Stimulated activated CD4-positive, alpha-beta T cell treated with anti-CD3 and anti-CD28 coated beads, TNF-alpha, amount 100 ng/mL, for 4 hours (primary cell): ENCODE measurements around the gene PDP2.

ENCODE experiments used
- DNase-seq, 3 experiments: peaks; one replicate each; pipeline ENCODE4 v3.0.0-alpha.2; 2020; ENCODE audit warnings: low read depth in 3 of 3

The PDP2 gene

DNA sequence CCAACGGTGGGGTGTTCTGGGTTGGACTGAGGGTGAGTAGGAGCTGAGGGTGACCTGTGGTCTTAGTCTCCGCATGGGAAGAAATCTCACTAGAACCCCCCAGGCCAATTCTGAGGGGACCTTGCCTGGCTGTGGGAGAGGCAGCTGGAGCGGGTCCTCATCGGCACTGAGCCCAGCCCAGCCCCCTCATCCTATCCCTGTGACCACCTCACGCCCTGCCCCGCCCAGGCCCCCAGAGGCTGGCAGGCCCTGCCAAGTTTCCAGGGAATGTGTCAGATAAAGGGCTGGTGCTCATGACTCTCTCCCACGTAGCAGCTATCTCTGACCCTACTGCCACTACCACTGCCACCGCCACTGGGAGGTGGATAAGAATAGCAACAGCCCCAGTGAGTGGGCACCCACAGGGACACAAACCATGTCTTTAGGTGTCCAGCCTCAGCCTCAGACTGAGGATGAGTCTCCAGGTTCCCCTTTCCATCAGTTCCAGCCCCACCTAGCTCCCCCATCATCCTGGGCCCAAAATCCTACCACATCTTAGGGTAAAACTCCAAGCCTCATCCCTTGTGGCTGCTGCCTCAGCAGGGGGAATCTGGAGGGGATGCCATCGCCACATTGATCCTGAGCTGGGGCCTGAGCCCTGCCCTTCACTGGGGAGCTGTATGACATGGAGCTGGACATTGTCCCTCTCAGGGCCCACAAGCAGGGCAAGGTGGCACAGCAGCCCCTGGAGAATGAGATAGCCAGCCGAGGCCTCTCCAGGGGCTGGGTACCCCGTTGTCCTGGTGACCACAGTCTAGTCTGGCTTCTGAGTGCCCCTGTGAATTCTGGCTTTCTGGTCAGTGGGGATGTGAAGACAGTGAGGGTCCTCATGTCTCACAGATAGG is 23.5 kb downstream of the PDP2 start:
- DNase-seq, result no peak

DNA sequence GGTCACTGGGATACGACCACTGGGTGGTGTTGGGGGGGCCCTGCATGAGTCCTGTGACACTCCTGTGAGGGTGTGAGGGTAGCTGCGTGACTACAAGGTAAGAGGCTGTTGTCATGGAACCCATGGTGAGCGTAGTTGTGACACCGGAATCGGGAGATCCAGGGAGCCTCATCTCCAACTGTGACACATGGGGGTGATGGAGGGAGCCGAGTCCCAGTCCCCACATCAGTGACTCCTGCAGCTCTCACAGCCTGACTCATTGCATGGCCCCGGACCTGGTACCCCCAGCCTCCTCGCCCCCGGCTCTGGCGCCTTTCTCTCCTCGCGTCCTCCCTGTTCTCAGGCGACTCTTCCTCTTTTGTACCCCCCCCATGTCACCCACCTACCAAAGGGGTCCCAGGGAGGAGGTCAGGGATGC is 24.1 kb downstream of the PDP2 start:
- DNase-seq, result no peak

DNA sequence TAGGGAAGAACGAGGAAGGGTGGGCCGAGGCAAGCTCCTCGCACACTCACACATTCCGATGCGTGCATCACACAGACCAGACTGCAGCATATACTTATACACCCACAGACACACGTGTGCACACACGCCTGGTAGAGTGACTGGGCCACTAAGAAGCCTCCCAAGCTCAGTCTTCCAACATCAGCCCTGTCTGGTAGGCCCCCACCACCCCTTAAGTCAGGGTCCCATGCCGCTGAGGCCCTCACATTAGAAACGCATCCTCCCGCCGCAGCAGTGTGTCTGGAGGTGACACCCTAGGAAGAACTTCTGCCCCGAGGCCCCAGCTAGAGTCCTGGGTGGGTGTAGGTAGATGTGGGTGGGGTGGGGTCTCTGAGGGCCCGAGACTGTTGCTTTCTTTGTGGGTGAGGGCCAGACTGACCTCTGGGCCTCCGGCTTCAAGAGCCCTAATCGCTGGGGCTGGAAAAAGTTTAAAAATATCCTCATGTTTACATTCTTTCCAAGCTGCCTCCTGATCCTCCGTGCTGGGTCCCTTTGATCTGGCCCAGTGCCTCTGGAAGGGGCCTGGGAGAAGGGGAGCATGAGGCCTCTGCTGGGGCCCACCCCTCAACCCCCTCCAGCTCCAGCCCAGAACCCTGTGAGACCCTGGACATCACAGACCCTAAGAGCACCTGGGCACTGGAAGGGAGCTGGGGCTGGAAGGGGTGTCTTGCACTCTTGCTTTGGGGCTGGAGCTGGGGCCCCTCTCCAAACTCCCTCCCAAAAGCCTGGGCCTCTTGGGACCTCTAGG is 24.7 kb downstream of the PDP2 start:
- no peak for DNase-seq

DNA sequence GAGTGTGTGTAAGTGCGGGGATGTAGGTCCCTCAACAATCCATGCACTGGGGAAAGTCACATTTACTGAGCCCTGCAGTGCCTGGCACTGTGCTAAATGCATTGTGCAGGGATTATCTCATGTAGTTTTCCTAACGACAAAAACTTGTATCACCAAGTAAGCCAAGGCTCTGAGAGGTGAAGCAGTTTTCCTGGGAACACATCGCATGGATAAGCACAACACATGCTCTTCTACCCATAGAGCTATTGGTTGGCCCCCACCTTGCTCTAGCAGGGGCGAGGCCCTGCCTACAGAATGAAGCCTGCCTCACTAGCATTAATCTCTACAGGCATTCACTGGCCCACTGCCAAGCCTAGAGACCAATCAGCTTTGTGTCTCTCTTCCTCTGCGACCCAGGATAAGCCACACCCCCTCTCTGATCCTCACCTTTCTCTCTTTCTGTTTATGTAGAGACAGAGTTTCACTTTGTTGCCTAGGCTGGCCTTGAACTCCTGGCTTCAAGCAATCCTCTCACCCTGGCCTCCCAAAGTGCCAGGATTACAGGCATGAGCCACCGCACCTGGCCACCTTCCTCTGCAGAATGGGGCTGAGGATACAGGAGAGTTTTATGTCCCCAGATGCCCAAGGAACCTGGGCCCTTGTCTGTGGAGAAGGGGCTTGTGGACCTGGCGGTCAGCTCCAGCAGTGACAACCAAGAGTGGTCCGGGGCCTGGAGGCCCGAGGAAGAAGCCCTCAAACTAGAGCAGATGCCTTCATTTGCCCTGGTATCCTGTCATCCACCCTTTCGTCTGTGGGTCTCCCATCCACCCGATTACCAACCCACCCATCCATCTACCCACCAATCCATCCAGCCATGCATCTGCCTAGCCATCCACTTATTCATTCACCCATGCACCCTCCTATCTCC is 25.6 kb downstream of the PDP2 start:
- no peak for DNase-seq

DNA sequence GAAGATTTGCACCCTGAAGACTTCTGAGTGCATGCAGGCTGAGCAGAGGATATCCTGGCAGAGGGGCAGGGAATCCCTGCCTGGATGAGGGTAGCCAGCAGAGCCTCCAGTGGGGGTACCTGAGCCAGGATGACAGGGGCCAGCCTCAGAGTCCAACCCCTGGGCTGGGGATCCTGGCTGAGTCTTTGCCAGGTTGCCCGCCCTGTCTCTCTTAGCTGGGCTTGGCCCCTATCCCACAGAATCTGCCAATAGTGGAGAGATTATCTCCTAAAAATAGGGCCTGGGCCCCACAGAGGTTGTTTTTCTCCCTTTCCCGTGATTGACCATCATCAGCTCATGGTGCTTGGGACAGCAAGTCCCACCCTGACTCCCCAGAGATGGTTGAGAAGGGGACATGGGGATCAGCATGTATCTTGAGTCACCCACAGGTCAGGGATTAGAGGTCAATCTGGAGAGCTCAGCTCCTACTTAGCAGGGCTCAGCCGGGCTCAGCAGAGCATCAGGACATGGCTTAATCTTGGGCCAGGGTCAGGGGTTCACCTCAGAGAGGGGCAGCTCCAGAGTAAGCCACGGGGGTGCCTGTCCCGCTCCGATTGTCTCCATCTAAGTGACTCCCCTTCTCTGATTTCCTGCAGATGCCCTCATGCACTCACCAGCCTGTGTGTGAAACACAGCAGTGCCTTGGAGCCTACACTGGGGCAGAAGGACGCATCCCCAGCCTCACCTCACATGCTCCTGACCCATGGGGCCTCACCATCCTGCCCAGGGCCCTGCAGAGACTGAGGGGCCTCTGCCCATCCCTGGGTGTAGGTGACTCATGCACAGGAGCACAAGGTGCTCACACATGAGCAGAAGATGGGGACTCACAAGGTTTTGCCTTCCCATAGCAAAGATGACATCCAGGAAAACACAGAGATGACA is 26.9 kb downstream of the PDP2 start:
- DNase-seq, result no peak

DNA sequence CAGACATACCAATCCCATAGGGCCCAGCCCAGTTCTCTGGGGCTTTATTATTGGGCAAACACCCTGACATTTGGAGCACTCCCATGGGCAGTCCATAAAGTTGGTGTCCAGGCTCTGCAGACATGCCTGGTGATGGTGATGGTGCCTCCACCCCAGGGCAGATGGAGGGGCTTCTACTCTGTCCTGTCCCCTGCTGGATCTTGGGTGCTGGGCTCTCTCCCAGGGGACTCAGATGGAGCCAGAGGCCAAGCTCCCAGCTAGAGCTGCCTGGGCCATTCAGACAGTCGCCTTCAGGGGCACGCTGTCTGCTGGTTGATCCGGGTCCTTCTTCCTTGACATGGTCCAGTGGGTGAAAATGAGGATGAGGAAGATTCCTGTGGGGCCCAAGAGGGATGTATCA is 27.8 kb downstream of the PDP2 start:
- no peak for DNase-seq

DNA sequence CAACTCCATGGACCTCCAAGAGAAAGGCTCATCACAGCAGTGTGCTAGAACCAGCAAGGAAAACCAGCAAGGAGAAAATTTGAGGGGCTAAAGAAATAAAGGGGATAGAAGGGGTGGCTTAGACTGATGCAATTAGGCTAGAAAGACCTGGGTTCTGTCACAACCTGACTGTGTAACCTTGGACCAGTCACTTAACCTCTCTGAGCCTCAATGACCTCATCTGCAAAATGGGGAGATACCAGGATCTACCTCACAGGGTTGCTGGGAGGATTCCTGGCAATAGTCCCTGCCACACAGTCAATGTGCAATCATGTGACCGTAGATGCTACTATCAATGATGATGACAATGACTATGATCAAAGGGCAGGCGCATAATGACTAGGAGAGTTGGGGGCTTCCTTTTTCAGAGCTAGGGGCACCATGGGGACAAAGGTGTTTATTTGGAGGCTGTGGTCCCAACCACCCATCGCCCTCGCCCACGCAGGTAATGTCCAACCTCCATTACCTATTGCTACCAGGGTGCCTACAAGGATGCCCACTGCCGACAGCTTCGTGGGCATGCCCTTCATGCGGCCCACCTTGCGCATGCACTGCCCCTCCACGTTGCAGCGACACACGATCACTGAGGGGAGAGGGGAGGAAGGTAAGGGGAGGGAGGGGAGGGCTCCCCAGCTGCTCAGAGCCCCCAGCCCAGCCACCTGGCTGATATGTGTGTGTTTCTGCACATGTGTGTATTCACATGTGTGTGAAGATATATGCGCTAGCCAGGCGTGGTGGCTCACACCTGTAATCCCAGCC is 28.6 kb downstream of the PDP2 start:
- no peak for DNase-seq

DNA sequence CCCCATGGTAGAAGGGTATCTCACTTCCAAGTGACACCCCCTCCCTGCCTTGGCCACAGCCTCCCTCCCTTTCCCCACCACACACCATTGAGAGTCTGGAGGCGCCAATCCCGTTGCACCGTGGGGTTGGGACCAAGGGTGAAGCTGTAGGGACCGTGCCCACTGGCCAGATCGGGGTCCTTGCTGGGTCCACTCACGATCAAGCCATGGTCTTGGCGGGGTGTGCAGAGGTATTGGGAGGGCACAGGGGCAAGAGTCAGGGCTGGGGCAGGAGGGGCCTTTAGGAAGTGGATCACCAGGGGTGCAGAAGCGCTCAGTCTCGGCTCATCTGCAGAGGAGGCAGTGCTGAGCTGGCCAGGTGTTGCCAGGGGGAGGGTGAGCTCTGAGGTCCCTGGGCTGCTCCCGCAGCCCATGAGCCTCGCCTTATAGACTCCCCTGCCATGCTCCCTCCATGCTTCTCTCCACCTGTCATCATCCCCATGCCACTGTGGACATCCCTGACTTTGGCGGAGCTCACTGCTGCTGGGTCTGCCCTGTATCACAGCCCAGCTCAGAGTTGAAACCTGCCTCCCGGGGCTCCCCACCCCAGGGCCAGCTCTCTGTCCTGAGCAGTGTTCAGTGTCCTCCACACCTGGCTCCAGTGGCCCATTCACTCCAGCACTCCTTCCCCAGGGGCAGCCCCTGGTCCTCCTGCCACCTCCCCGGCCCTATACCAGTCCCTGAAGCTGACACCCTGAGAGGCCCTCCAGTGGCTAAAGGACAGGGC is 30.0 kb downstream of the PDP2 start:
- no peak for DNase-seq

DNA sequence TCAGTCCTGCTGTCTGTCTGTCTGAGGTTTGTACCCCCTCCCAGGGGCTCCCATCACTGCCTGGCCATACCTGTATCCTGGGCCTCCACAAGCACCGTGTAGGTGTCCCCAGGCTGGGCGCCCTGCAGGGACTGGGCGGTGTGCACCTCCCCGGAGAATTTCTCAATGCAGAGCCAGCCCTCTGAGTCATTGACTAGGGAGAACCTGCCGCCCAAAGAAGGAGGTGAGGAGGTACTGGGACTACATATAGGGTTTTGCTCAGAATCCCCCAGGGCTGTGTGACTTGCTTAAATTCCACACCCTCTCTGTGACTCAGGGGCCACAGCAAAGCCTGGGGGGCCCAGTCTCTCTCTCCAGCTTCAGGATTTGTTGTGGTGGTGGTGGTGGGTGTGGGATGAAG is 30.8 kb downstream of the PDP2 start:
- no peak for DNase-seq

DNA sequence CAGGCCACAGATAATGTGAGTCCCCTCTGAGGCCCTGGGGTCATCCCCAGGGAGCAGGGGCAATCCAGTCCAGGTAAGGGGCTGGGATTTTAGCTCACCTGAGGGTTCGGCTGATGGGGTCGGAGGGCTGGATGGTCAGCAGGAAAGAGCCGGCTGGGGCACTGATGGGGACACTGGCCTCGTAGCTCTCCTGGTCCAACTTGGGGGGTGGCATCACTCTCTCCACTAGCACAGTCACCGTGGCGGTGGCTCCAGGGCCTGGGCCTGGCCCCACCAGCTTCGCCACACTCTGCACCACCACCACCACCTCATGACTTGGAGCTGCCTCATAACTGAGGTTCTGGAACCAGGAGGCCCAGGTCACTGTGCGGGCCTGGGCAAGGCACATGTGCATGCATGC is 31.5 kb downstream of the PDP2 start:
- DNase-seq, result no peak

DNA sequence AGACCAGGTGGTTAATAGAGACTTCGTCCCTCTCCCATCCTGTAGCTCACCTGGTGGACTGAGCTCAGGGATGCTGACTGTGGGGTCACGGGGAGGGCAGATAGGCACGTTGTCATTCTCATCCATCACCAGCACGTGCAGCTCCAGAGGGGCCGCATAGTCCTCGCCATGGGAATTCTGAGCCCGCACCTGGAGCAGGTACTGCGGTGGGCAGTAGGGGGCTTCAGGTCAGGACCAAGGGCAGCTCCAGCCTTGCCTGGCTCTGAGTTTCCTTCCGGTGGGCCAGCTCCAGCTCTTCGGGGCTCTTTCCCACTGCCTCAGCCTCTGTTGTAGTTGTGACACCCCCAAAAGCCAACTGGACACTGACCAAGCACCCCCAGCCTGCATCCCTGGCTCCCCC is 32.8 kb downstream of the PDP2 start:
- DNase-seq, result no peak

DNA sequence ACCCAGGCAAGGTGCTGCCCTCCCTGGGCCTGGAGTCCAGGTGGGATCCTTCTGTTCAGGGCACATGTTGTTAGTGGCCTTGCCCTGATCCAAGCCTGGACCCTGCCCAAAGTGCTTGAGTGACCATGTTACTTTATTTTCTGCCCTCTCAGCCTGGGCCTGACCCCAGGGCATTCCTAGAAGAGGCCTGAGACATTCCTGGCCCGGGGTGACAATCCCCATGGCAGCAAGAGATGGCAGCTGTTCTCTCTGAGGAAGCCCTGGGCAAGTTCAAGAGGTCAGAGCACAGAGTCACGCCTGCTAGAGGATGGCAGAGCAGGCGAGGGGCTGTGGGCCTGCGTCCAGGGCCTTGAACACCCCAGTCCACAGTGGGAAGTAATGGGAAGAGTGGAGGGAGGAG is 33.4 kb downstream of the PDP2 start:
- no peak for DNase-seq

DNA sequence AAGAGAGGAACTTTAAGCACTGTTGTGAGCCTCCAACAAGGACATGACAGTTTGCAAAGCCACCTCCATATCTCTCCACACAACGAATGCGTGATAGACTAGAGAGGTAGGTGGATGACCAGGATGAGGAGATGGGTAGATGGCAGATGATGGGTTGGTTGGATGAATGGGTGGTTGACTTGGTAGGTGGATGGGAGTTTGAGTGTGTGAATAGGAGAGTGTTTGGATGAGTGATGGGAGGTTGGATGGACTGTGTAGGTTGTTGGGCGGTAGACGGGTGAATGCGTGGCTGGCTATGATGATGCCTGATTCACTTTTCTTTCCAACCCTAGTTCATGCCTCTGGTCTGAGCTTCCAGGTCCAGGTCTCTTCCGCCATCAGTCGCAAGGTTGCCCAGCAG is 34.2 kb downstream of the PDP2 start:
- no peak for DNase-seq

DNA sequence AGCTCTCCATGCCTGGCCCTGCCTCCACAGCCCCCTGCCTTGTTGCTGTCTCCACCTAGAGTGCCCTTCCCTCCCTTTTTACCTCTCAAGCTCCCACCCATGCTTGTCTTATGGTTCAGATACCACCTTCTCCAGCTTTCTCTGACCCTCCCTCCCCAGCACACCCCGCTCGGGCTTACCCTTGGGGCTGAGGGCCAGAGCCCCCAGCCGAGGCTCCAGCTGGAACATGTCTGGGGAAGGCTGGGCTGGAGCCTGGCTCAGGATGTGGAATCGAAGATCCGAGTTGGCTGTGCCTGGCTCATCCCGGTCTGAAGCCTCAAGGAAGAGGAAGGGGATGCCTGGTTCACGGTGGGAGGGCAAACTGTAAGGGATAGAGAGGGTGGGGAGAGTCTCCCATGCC is 34.7 kb downstream of the PDP2 start:
- no peak for DNase-seq

DNA sequence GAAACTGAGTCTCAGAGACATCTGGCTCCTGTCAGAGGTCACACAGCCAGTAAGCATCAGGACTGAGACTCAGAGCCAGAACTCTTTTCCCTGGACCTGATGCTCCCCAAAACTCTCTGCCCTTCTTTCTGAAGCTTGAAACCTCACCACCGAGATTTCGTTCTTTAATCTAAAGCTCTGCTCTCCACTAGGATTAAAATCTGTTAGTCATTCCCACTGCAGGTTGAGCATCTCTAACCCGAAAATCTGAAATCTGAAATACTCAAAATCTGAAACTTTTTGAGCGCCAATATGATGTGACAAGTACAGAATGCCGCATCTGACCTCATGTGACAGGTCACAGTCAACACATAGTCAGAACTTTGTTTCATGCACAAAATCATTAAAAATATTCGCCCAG is 36.2 kb downstream of the PDP2 start:
- no peak for DNase-seq

DNA sequence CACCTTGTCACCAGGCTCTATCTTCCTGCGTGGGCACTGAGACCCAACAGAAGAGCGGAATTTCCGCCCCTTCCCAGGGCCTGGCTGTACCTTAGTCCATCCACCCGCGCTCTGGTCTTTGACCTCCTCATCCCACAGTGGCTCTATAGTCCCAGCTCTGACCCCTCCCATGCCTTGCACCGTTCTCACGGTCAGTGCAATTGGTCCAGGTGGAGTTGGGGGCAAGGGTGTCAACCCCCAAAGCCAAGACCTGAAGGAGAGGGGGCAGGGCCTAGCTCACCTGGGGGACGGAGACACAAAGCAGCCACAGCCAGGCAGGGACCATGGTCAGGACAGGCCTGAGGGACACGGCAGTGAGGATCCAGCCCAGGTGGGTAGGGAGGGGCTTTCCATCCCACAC is 37.4 kb downstream of the PDP2 start:
- no peak for DNase-seq

DNA sequence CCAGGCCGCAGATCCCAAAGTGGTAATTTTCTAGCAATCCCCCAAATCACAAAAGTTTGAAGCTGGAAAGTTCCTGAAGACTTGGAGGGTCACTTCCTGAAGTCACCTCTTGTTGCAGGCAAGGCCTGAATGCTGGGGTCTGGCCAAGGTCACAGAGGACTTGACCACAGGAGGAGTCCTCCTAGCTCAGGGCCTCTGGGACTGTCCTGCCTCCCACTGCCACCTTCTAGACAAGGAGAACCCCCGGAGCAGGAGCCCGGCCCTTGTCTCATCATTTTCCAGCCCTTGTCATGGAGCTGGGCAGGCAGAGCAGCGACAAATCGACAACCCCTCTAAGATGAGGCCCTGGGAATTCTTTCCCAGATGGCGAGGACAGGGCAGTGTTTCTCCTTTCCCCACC is 38.0 kb downstream of the PDP2 start:
- no peak for DNase-seq

DNA sequence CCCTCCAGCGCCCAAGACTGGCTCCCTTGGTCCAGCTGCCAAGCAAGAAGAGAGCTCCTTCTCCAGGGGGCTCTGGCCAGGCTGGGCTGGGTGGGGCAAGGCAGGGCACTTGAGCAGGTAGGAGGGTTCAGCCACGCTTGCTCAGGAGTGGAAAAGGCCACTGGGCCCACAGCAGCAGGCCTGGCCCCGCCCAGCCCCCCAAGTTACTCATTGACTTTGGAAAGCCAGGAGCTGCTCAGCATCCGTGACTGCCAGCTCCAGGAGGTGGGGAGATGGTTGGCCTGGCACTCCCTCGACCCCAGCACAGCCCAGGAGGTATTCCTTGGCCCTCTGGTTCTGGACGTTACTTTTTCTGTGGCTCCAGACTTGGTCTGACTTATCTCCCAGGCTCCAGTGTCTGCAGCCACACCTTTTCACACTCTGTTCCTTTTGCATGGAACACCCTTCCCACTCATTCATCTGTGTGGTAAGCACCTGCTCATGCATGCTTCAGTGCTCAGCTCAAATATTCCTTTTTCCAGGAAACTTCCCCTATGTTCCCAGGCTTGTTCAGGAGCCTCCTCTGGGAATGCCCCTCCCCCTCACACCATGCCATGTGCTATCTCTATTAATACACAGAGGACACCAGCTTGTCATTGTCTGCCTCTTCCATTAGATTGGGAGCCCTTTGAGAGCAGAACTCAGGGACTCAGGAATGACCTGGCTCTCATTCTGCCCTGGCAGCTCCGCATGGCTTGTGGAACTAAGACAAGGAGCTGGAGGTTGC is 38.7 kb downstream of the PDP2 start, which contains the start of gene CDH16:
Gene CDH16 (minus strand): TSS at position 83 of the 766 bp plus-strand sequence. CDS start 820 bp downstream, outside the sequence.
- no peak for DNase-seq
